Gastroesophageal sphincter (tissue), 4 donors: ENCODE results near the gene RBM4B. TPM values are rescaled to one million over a fixed set of nuclear protein-coding genes. Genes with fewer than 3 reads are reported as not detected.

Experiments used
- ATAC-seq: fragments of 150-250 bp; one replicate; pipeline ENCODE4 v1.9.1; 2016; ENCODE audit warnings: mild to moderate bottlenecking, moderate library complexity
- H3K27ac ChIP-seq, 4 donors: fragments of 200-600 bp; sonication (generic) in 3 of 4; 1 replicate in 3 of 4; 2 replicates in 1 of 4; pipeline ENCODE4 v1.5.1; 2016 to 2019
- H3K27me3 ChIP-seq: fragments of 200-600 bp; sonication (generic); one replicate; pipeline ENCODE4 v1.5.1; 2019
- H3K36me3 ChIP-seq, 2 donors: fragments of 200-600 bp; sonication (generic); one replicate each; pipeline ENCODE4 v1.5.1; 2019; ENCODE audit warnings: control low read depth in 1 of 2
- H3K4me1 ChIP-seq, 3 donors: fragments of 200-600 bp; sonication (generic); 1 replicate in 2 of 3; 2 replicates in 1 of 3; pipeline ENCODE4 v1.5.1; 2016 to 2019; ENCODE audit warnings: control low read depth in 2 of 3
- H3K4me3 ChIP-seq, 2 donors: fragments of 200-600 bp; sonication (generic); one replicate each; pipeline ENCODE4 v1.5.1; 2019; ENCODE audit warnings: mild to moderate bottlenecking in 1 of 2, moderate library complexity in 1 of 2
- H3K9me3 ChIP-seq, 3 donors: fragments of 200-600 bp; sonication (generic); one replicate each; pipeline ENCODE4 v1.5.1; 2017 to 2019; ENCODE audit warnings: control low read depth in 2 of 3
- EP300 ChIP-seq: sonication (generic); formaldehyde crosslinking; IDR thresholded peaks from one replicate; pipeline ENCODE4 v1.6.1; 2017; ENCODE audit warnings: antibody characterized with exemption, mild to moderate bottlenecking
- POLR2A ChIP-seq, 2 donors: fragments of 450-650 bp; IDR thresholded peaks; one replicate each; pipeline ENCODE4 v1.6.1; 2017; ENCODE audit warnings: antibody characterized with exemption in 2 of 2, mild to moderate bottlenecking in 2 of 2, moderate library complexity in 1 of 2
- POLR2AphosphoS5 ChIP-seq: sonication (generic); formaldehyde crosslinking; IDR thresholded peaks from one replicate; pipeline ENCODE4 v1.6.1; 2017; ENCODE audit warnings: antibody characterized with exemption
- WGBS, 2 donors: methylation state at CpG; one replicate each; pipeline ENCODE4 v1.1.5; 2018; ENCODE audit warnings: low coverage in 1 of 2; 5-methylcytosine and 5-hydroxymethylcytosine counted together
- total RNA-seq, 4 donors: library from RNA; depleted of rRNA; stranded (reverse); fragments of >200 nt; gene quantifications; one replicate each; pipeline ENCODE4 v1.1.0, GENCODE V29; 2016
- TF ChIP-seq, protein P1 (sequence below), 4 experiments: fragments of 200-600 bp in 2 of 4; fragments of 450-650 bp in 2 of 4; sonication (generic) in 1 of 4; IDR thresholded peaks; one replicate each; pipeline ENCODE4 v1.5.1; 2017 to 2019; ENCODE audit warnings: antibody characterized with exemption in 4 of 4, mild to moderate bottlenecking in 2 of 4, moderate library complexity in 2 of 4

Gene RBM4B
- total RNA-seq, 4 donors from 2014 or later: 10.7 to 28.2 (median 12.3) TPM

- no peak for TF ChIP-seq POLR2A (IDR thresholded peaks at IDR 0.05)
- no peak for TF ChIP-seq POLR2AphosphoS5
- H3K4me3 ChIP-seq: no peak overlapping the region
- peaks cover 0 to 10% (median 0%) of the 10 kb centered on the region in 3 donors for H3K9me3 ChIP-seq
- no peaks in the 10 kb centered on the region for H3K36me3 ChIP-seq
- no peaks in the 10 kb centered on the region for H3K27me3 ChIP-seq
- no peak overlapping the region for H3K27ac ChIP-seq
- peaks cover 0 to 5% (median 0%) of the 10 kb centered on the region in 3 donors for H3K4me1 ChIP-seq
- no peak for ATAC-seq
- no CpG with 5 or more reads among the region's 9 CpGs for WGBS, 2 donors
Observed at GRCh38 chr11:66696146-66696545, 18.5 kb upstream of the RBM4B start.

DNA sequence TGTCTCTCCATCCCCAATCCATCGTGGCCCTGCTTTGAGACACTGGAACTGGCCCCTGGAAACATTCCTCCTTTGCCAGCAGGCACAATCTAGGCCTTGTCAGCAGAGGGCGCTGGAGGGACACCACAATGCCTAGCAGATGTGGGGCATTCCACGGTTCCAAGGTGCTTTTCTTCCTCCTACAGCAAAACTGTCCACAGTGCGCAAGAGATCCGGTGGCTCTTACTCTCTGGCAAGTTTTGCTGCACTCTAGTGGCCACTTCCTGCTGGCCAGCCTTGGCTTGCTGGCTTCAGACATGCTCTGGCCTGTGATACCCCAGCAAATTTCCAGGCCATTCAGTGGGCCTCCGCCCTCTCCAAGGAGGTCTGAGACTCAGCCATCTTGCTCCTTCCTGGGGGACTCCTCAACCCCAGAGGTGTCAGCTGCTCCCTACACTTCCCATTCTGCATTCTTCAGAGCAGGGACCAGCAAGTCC is 17.1 kb upstream of the RBM4B start:
- H3K4me3 ChIP-seq: no peak overlapping the region
- peaks cover 0 to 5% (median 0%) of the 10 kb centered on the region in 3 donors for H3K4me1 ChIP-seq
- ATAC-seq: peak; percentile 92
- H3K9me3 ChIP-seq: peaks cover 0 to 8% (median 0%) of the 10 kb centered on the region in 3 donors
- 0% methylated on average over 3 to 5 of the region's 6 CpGs for WGBS, 2 donors
- no peaks in the 10 kb centered on the region for H3K27me3 ChIP-seq
- H3K27ac ChIP-seq: peak overlapping the region in 1 of 4 donors; percentile 5
- no peak for TF ChIP-seq EP300
- TF ChIP-seq, protein P1, sequence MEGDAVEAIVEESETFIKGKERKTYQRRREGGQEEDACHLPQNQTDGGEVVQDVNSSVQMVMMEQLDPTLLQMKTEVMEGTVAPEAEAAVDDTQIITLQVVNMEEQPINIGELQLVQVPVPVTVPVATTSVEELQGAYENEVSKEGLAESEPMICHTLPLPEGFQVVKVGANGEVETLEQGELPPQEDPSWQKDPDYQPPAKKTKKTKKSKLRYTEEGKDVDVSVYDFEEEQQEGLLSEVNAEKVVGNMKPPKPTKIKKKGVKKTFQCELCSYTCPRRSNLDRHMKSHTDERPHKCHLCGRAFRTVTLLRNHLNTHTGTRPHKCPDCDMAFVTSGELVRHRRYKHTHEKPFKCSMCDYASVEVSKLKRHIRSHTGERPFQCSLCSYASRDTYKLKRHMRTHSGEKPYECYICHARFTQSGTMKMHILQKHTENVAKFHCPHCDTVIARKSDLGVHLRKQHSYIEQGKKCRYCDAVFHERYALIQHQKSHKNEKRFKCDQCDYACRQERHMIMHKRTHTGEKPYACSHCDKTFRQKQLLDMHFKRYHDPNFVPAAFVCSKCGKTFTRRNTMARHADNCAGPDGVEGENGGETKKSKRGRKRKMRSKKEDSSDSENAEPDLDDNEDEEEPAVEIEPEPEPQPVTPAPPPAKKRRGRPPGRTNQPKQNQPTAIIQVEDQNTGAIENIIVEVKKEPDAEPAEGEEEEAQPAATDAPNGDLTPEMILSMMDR (IDR thresholded peaks at IDR 0.05): peak in 3 of 4 experiments; percentile 92 to 96 (median 92)
- no peak for TF ChIP-seq POLR2A (IDR thresholded peaks at IDR 0.05)
- TF ChIP-seq POLR2AphosphoS5: no peak
- no peaks in the 10 kb centered on the region for H3K36me3 ChIP-seq

GRCh38 chr11:66694056-66694410 is 16.3 kb upstream of the RBM4B start:
- Histone ChIP-seq H3K4me3 (no peak overlapping the region), H3K4me1 (peaks cover 0 to 5% (median 0%) of the 10 kb centered on the region in 3 donors), H3K27ac (no peak overlapping the region), H3K36me3 (no peaks in the 10 kb centered on the region), H3K27me3 (no peaks in the 10 kb centered on the region), H3K9me3 (peaks cover 0 to under 1% (median 0%) of the 10 kb centered on the region in 3 donors)
- WGBS, 2 donors: 86% methylated on average over 11 of the region's 13 CpGs; no CpG with 5 or more reads in 1 of the 2 donors
- TF ChIP-seq POLR2AphosphoS5: no peak
- no peak for TF ChIP-seq POLR2A (IDR thresholded peaks at IDR 0.05)
- no peak for TF ChIP-seq EP300
- TF ChIP-seq, protein P1 (IDR thresholded peaks at IDR 0.05): no peak
- ATAC-seq: no peak

DNA sequence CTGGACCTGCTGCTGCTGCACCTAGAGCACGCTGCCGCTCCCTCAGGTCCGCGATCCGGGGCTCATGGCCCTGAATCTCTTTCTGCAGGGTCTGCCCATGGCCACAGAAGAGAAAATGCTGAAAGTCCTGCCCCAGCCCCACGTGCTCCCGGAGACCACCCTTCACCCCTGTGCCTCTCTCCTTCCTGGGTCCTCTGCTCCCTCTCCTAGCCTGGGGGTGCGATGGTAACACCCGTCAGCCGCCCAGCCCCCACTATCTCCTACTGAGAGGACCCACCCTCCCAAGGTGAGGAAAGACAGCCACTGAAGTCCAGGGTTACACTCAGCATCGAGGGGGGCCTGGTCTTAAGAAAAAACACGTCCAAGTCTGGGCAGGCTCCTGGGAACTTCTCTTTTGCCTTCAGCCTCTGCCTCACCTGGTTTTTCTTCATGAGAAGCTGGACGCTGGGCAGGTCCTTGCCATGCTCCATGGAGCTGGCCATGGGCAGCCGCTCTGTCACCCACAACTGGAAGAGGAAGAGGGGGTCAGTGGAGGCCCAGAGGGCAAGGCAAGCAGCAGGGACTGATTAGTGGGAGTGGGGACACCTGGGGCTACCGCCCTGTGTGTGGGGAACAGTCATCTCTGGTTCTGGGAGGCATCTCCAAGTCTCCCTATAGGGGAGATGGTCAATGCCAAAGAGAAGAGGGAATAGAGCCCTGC is 15.8 kb upstream of the RBM4B start:
- Histone ChIP-seq H3K4me3 (no peak overlapping the region), H3K9me3 (no peaks in the 10 kb centered on the region), H3K36me3 (no peaks in the 10 kb centered on the region), H3K27ac (no peak overlapping the region), H3K4me1 (peaks cover 0 to 5% (median 0%) of the 10 kb centered on the region in 3 donors), H3K27me3 (no peaks in the 10 kb centered on the region)
- ATAC-seq: no peak
- TF ChIP-seq EP300 (no peak), POLR2AphosphoS5 (no peak), POLR2A (IDR thresholded peaks at IDR 0.05) (no peak)
- TF ChIP-seq, protein P1 (IDR thresholded peaks at IDR 0.05): no peak
- 86 to 89% methylated on average over 5 of the region's 15 CpGs for WGBS, 2 donors

GRCh38 chr11:66692871-66693331 is 15.2 kb upstream of the RBM4B start:
- Histone ChIP-seq H3K9me3 (no peaks in the 10 kb centered on the region), H3K4me1 (peaks cover 0 to 5% (median 0%) of the 10 kb centered on the region in 3 donors), H3K27ac (no peak overlapping the region), H3K27me3 (no peaks in the 10 kb centered on the region), H3K4me3 (no peak overlapping the region), H3K36me3 (no peaks in the 10 kb centered on the region)
- TF ChIP-seq EP300 (no peak), POLR2A (IDR thresholded peaks at IDR 0.05) (no peak), POLR2AphosphoS5 (no peak)
- TF ChIP-seq, protein P1 (IDR thresholded peaks at IDR 0.05): no peak
- 40 to 89% methylated on average over 1 to 11 of the region's 20 CpGs for WGBS, 2 donors
- ATAC-seq: no peak
